Measurements from ENCODE around the gene COL2A1. TPM values are rescaled to one million over a fixed set of nuclear protein-coding genes. Genes with fewer than 3 reads are reported as not detected.
A peak's percentile ranks its signal among the peaks of the same experiment; 100 is the strongest.

The COL2A1 gene
- total RNA-seq: under 1 TPM in 1 of 3 donors, not detected in 2; 0.08 TPM

- H3K4me3 Mint-ChIP-seq: peak within 1 kb of the TSS; percentile 60
- peaks cover 35% of the 10 kb centered on the region for H3K4me1 Mint-ChIP-seq (ENCODE audit: low read depth)
- H3K27me3 Mint-ChIP-seq (ENCODE audit: low read depth): peaks cover 87% of the 10 kb centered on the region
- ATAC-seq (peak; percentile 60 to 61), DNase-seq (no peak)
- no peaks in the 10 kb centered on the region for H3K9me3 Mint-ChIP-seq
- no peaks in the 10 kb centered on the region for H3K36me3 Mint-ChIP-seq (ENCODE audit: insufficient read depth)
Observed at GRCh38 chr12:48004053-48004941, at the start of gene COL2A1. COL2A1 (minus strand) TSS chr12:48004476; CDS start chr12:48004321, 155 bp downstream.

GRCh38 chr12:48053883-48054282 is 49.6 kb upstream of the COL2A1 start:
- DNase-seq: no peak
- no peak overlapping the region for H3K4me3 Mint-ChIP-seq
- H3K36me3 Mint-ChIP-seq (ENCODE audit: insufficient read depth): peaks cover 20% of the 10 kb centered on the region

GRCh38 chr12:48053122-48053521 is 48.8 kb upstream of the COL2A1 start:
- no peak for ATAC-seq
- Mint-ChIP-seq H3K36me3 (ENCODE audit: insufficient read depth) (peaks cover 18% of the 10 kb centered on the region), H3K4me1 (ENCODE audit: low read depth) (peaks cover 3% of the 10 kb centered on the region), H3K9me3 (no peaks in the 10 kb centered on the region), H3K27me3 (ENCODE audit: low read depth) (no peaks in the 10 kb centered on the region), H3K4me3 (no peak overlapping the region)
- DNase-seq: no peak

More at GRCh38 chr12:48053883-48054282, 49.6 kb upstream of the COL2A1 start:
- Mint-ChIP-seq H3K4me1 (ENCODE audit: low read depth) (peaks cover 3% of the 10 kb centered on the region), H3K9me3 (peaks cover 3% of the 10 kb centered on the region), H3K27me3 (ENCODE audit: low read depth) (no peaks in the 10 kb centered on the region)
- ATAC-seq: no peak

- ATAC-seq (no peak), DNase-seq (no peak)
- no peaks in the 10 kb centered on the region for H3K9me3 Mint-ChIP-seq
- peaks cover 26% of the 10 kb centered on the region for H3K36me3 Mint-ChIP-seq (ENCODE audit: insufficient read depth)
- no peak overlapping the region for H3K4me3 Mint-ChIP-seq
- no peaks in the 10 kb centered on the region for H3K27me3 Mint-ChIP-seq (ENCODE audit: low read depth)
- H3K4me1 Mint-ChIP-seq (ENCODE audit: low read depth): peaks cover 3% of the 10 kb centered on the region
Observed at GRCh38 chr12:48051681-48052080, 47.4 kb upstream of the COL2A1 start.

GRCh38 chr12:48050174-48050573 is 45.9 kb upstream of the COL2A1 start:
- ATAC-seq (no peak), DNase-seq (no peak)
- peaks cover 39% of the 10 kb centered on the region for H3K36me3 Mint-ChIP-seq (ENCODE audit: insufficient read depth)
- H3K9me3 Mint-ChIP-seq: no peaks in the 10 kb centered on the region
- no peaks in the 10 kb centered on the region for H3K27me3 Mint-ChIP-seq (ENCODE audit: low read depth)
- H3K4me1 Mint-ChIP-seq (ENCODE audit: low read depth): peaks cover 3% of the 10 kb centered on the region
- no peak overlapping the region for H3K4me3 Mint-ChIP-seq

GRCh38 chr12:48045965-48046518 is 41.8 kb upstream of the COL2A1 start:
- H3K27me3 Mint-ChIP-seq (ENCODE audit: low read depth): no peaks in the 10 kb centered on the region
- peaks cover 51% of the 10 kb centered on the region for H3K36me3 Mint-ChIP-seq (ENCODE audit: insufficient read depth)
- no peak overlapping the region for H3K4me3 Mint-ChIP-seq
- DNase-seq (no peak), ATAC-seq (no peak)
- H3K9me3 Mint-ChIP-seq: no peaks in the 10 kb centered on the region
- no peaks in the 10 kb centered on the region for H3K4me1 Mint-ChIP-seq (ENCODE audit: low read depth)

GRCh38 chr12:48045061-48045846 is 41.0 kb upstream of the COL2A1 start:
- no peak overlapping the region for H3K4me3 Mint-ChIP-seq
- H3K27me3 Mint-ChIP-seq (ENCODE audit: low read depth): no peaks in the 10 kb centered on the region
- no peaks in the 10 kb centered on the region for H3K9me3 Mint-ChIP-seq
- no peaks in the 10 kb centered on the region for H3K4me1 Mint-ChIP-seq (ENCODE audit: low read depth)
- DNase-seq (no peak), ATAC-seq (no peak)
- peaks cover 46% of the 10 kb centered on the region for H3K36me3 Mint-ChIP-seq (ENCODE audit: insufficient read depth)

- Mint-ChIP-seq H3K4me3 (no peak overlapping the region), H3K27me3 (ENCODE audit: low read depth) (no peaks in the 10 kb centered on the region), H3K9me3 (no peaks in the 10 kb centered on the region), H3K36me3 (ENCODE audit: insufficient read depth) (peaks cover 41% of the 10 kb centered on the region), H3K4me1 (ENCODE audit: low read depth) (no peaks in the 10 kb centered on the region)
- no peak for DNase-seq
- ATAC-seq: no peak
Observed at GRCh38 chr12:48044396-48044795, 40.1 kb upstream of the COL2A1 start.

GRCh38 chr12:48043771-48044170 is 39.5 kb upstream of the COL2A1 start:
- no peaks in the 10 kb centered on the region for H3K4me1 Mint-ChIP-seq (ENCODE audit: low read depth)
- H3K4me3 Mint-ChIP-seq: no peak overlapping the region
- H3K9me3 Mint-ChIP-seq: no peaks in the 10 kb centered on the region
- ATAC-seq (no peak), DNase-seq (no peak)
- peaks cover 39% of the 10 kb centered on the region for H3K36me3 Mint-ChIP-seq (ENCODE audit: insufficient read depth)
- no peaks in the 10 kb centered on the region for H3K27me3 Mint-ChIP-seq (ENCODE audit: low read depth)

GRCh38 chr12:48041591-48042423 is 37.5 kb upstream of the COL2A1 start:
- Mint-ChIP-seq H3K4me3 (no peak overlapping the region), H3K36me3 (ENCODE audit: insufficient read depth) (peaks cover 27% of the 10 kb centered on the region), H3K4me1 (ENCODE audit: low read depth) (peaks cover 6% of the 10 kb centered on the region), H3K27me3 (ENCODE audit: low read depth) (no peaks in the 10 kb centered on the region), H3K9me3 (no peaks in the 10 kb centered on the region)
- DNase-seq (no peak), ATAC-seq (no peak)

GRCh38 chr12:48040354-48040753 is 36.1 kb upstream of the COL2A1 start:
- Mint-ChIP-seq H3K4me1 (ENCODE audit: low read depth) (peaks cover 6% of the 10 kb centered on the region), H3K4me3 (no peak overlapping the region), H3K27me3 (ENCODE audit: low read depth) (no peaks in the 10 kb centered on the region), H3K36me3 (ENCODE audit: insufficient read depth) (peaks cover 15% of the 10 kb centered on the region), H3K9me3 (no peaks in the 10 kb centered on the region)
- ATAC-seq (no peak), DNase-seq (no peak)

GRCh38 chr12:48039151-48039550 is 34.9 kb upstream of the COL2A1 start:
- no peaks in the 10 kb centered on the region for H3K27me3 Mint-ChIP-seq (ENCODE audit: low read depth)
- H3K36me3 Mint-ChIP-seq (ENCODE audit: insufficient read depth): peaks cover 10% of the 10 kb centered on the region
- no peak overlapping the region for H3K4me3 Mint-ChIP-seq
- H3K9me3 Mint-ChIP-seq: no peaks in the 10 kb centered on the region
- peaks cover 6% of the 10 kb centered on the region for H3K4me1 Mint-ChIP-seq (ENCODE audit: low read depth)
- ATAC-seq (no peak), DNase-seq (no peak)

- Mint-ChIP-seq H3K4me1 (ENCODE audit: low read depth) (peaks cover 6% of the 10 kb centered on the region), H3K36me3 (ENCODE audit: insufficient read depth) (peaks cover under 1% of the 10 kb centered on the region), H3K9me3 (no peaks in the 10 kb centered on the region), H3K27me3 (ENCODE audit: low read depth) (no peaks in the 10 kb centered on the region), H3K4me3 (no peak overlapping the region)
- ATAC-seq: no peak
- no peak for DNase-seq
Observed at GRCh38 chr12:48038085-48038484, 33.8 kb upstream of the COL2A1 start.
